GM23338 (cell line): Measurements from ENCODE around the gene FKBP2. TPM values are rescaled to one million over a fixed set of nuclear protein-coding genes. Genes with fewer than 3 reads are reported as not detected.

ENCODE experiments used
- ATAC-seq: fragments of 200-7000 bp; cut with Tn5 transposase; 3 replicates; pipeline ENCODE4 v1.9.1; 2020
- DNase-seq: peaks from one replicate; pipeline ENCODE4 v3.0.0-alpha.2; 2015; ENCODE audit warnings: low spot score
- H2AFZ ChIP-seq: fragments of 200-600 bp; sonication (generic); 2 replicates; pipeline ENCODE4 v1.8.0; 2016; ENCODE audit warnings: antibody characterized with exemption, mild to moderate bottlenecking, moderate library complexity
- H3F3A ChIP-seq: fragments of 200-600 bp; sonication (generic); replicated peaks from 2 replicates; pipeline ENCODE4 v1.8.0; 2017; ENCODE audit warnings: antibody characterized with exemption, mixed run types, low read depth
- H3K27ac ChIP-seq: fragments of 200-600 bp; sonication (generic); 2 replicates; pipeline ENCODE4 v1.6.1; 2016; ENCODE audit warnings: low read depth
- H3K27me3 ChIP-seq: fragments of 200-600 bp; sonication (generic); 2 replicates; pipeline ENCODE4 v1.8.0; 2016; ENCODE audit warnings: mild to moderate bottlenecking, mixed run types, moderate library complexity; ENCODE audit not compliant: insufficient read depth
- H3K36me3 ChIP-seq: fragments of 200-600 bp; sonication (generic); 2 replicates; pipeline ENCODE4 v1.8.0; 2016; ENCODE audit warnings: mild to moderate bottlenecking; ENCODE audit not compliant: insufficient read depth
- H3K4me1 ChIP-seq: fragments of 200-600 bp; sonication (generic); 2 replicates; pipeline ENCODE4 v1.8.0; 2016; ENCODE audit warnings: mild to moderate bottlenecking, moderate library complexity; ENCODE audit not compliant: insufficient read depth
- H3K4me2 ChIP-seq: fragments of 200-600 bp; sonication (generic); 2 replicates; pipeline ENCODE4 v1.7.1; 2017; ENCODE audit warnings: mixed run types
- H3K4me3 ChIP-seq: fragments of 200-600 bp; sonication (generic); 2 replicates; pipeline ENCODE4 v1.6.1; 2016; ENCODE audit warnings: mixed run types
- H3K79me2 ChIP-seq: fragments of 200-600 bp; sonication (generic); replicated peaks from 2 replicates; pipeline ENCODE4 v1.8.0; 2017; ENCODE audit warnings: mild to moderate bottlenecking; ENCODE audit not compliant: insufficient read depth
- H3K9me2 ChIP-seq: fragments of 200-600 bp; sonication (generic); 2 replicates; pipeline ENCODE4 v1.8.0; 2017; ENCODE audit not compliant: insufficient read depth
- H4K20me1 ChIP-seq: fragments of 200-600 bp; sonication (generic); replicated peaks from 2 replicates; pipeline ENCODE4 v1.8.0; 2017; ENCODE audit warnings: mild to moderate bottlenecking; ENCODE audit not compliant: insufficient read depth
- H3K27ac Mint-ChIP-seq: 2 replicates; pipeline ENCODE4 v1.8.0; 2020; ENCODE audit warnings: inconsistent platforms, mild to moderate bottlenecking, moderate library complexity, mixed read lengths
- H3K27me3 Mint-ChIP-seq: 3 replicates; pipeline ENCODE4 v1.8.0; 2022; ENCODE audit warnings: low read depth, mild to moderate bottlenecking, moderate library complexity, mixed read lengths, inconsistent platforms; ENCODE audit not compliant: insufficient read depth, poor library complexity
- H3K36me3 Mint-ChIP-seq: 3 replicates; pipeline ENCODE4 v1.8.0; 2021; ENCODE audit warnings: low read depth, mild to moderate bottlenecking, inconsistent platforms, moderate library complexity, mixed read lengths
- H3K4me1 Mint-ChIP-seq: 3 replicates; pipeline ENCODE4 v1.8.0; 2020; ENCODE audit warnings: mild to moderate bottlenecking, inconsistent platforms, mixed read lengths
- H3K4me3 Mint-ChIP-seq: 3 replicates; pipeline ENCODE4 v1.8.0; 2021; ENCODE audit warnings: moderate library complexity, mild to moderate bottlenecking, inconsistent platforms, mixed read lengths
- H3K9me3 Mint-ChIP-seq: 3 replicates; pipeline ENCODE4 v1.8.0; 2020; ENCODE audit warnings: moderate library complexity, mild to moderate bottlenecking, inconsistent platforms, mixed read lengths
- CREB1 ChIP-seq: fragments of 250-450 bp; sonication (Bioruptor Pico); IDR thresholded peaks from 2 replicates; pipeline ENCODE4 v1.5.0; 2020; ENCODE audit warnings: low read depth, mild to moderate bottlenecking, moderate library complexity
- STAT1 ChIP-seq: IDR thresholded peaks from one replicate; pipeline ENCODE4 v1.6.1; 2016; ENCODE audit warnings: antibody characterized with exemption; ENCODE audit not compliant: unreplicated experiment
- ZNF114 ChIP-seq: fragments of 250-450 bp; sonication (Bioruptor Pico); IDR thresholded peaks from 2 replicates; pipeline ENCODE4 v1.5.0; 2020; ENCODE audit warnings: mild to moderate bottlenecking, moderate library complexity
- polyA plus RNA-seq: library from polyadenylated mRNA; unstranded; fragments of >200 nt; fragmentation: Nextera tagmentation; extraction: Ambion mirVana; gene quantifications from 2 replicates; pipeline ENCODE4 v1.2.1, GENCODE V29; 2016
- total RNA-seq: library from RNA; depleted of rRNA; stranded (reverse); fragments of >200 nt; shearing (Covaris generic); gene quantifications from 2 replicates; pipeline ENCODE4 v1.2.3, GENCODE V29; 2014
- TF ChIP-seq, protein P1 (sequence below): fragments of 250-450 bp; sonication (Bioruptor Pico); IDR thresholded peaks from 2 replicates; pipeline ENCODE4 v1.5.0; 2020; ENCODE audit warnings: mild to moderate bottlenecking, moderate library complexity
- TF ChIP-seq, protein P2 (sequence below): IDR thresholded peaks from one replicate; pipeline ENCODE4 v1.6.1; 2018; ENCODE audit warnings: antibody characterized with exemption; ENCODE audit not compliant: unreplicated experiment
- TF ChIP-seq, protein P3 (sequence below), 2 experiments: fragments of 200-600 bp in 1 of 2; sonication (generic) in 1 of 2; conservative IDR thresholded peaks; 2 replicates each; pipeline versions ENCODE4 v1.5.1 to v1.6.1; 2016 to 2017; ENCODE audit warnings: antibody characterized with exemption in 2 of 2, low read depth in 2 of 2, mild to moderate bottlenecking in 2 of 2, moderate library complexity in 1 of 2

Gene FKBP2
- total and polyA plus RNA-seq, 2 experiments from 2014 or later = 31.4 to 201 TPM

DNA sequence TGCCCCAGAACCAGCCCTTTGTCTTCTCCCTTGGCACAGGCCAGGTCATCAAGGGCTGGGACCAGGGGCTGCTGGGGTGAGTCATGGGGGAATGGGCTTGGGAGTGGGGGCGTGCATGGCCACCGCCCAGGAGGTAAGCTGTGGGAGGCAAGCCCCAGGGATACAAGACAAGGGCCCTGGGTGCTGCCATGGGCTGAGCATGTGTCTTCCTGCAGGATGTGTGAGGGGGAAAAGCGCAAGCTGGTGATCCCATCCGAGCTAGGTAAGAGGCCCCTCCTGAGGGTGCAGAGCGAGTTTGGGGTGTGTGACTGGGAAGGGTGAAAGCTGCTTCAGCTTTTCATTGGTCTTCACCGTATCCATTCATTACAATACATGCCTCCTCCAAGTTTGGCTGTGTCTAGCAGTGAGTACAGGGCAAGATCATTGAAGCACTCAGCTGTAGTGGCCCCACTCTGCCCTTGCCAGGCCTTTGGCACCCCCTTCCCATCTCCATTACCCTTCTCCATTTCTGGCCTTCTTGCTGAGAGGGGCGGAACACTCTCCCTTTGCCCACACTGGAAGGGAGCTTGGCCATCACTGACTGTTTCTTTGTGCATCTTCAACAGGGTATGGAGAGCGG lies 2.5 kb downstream of the FKBP2 start (continued):
- TF ChIP-seq, protein P1, sequence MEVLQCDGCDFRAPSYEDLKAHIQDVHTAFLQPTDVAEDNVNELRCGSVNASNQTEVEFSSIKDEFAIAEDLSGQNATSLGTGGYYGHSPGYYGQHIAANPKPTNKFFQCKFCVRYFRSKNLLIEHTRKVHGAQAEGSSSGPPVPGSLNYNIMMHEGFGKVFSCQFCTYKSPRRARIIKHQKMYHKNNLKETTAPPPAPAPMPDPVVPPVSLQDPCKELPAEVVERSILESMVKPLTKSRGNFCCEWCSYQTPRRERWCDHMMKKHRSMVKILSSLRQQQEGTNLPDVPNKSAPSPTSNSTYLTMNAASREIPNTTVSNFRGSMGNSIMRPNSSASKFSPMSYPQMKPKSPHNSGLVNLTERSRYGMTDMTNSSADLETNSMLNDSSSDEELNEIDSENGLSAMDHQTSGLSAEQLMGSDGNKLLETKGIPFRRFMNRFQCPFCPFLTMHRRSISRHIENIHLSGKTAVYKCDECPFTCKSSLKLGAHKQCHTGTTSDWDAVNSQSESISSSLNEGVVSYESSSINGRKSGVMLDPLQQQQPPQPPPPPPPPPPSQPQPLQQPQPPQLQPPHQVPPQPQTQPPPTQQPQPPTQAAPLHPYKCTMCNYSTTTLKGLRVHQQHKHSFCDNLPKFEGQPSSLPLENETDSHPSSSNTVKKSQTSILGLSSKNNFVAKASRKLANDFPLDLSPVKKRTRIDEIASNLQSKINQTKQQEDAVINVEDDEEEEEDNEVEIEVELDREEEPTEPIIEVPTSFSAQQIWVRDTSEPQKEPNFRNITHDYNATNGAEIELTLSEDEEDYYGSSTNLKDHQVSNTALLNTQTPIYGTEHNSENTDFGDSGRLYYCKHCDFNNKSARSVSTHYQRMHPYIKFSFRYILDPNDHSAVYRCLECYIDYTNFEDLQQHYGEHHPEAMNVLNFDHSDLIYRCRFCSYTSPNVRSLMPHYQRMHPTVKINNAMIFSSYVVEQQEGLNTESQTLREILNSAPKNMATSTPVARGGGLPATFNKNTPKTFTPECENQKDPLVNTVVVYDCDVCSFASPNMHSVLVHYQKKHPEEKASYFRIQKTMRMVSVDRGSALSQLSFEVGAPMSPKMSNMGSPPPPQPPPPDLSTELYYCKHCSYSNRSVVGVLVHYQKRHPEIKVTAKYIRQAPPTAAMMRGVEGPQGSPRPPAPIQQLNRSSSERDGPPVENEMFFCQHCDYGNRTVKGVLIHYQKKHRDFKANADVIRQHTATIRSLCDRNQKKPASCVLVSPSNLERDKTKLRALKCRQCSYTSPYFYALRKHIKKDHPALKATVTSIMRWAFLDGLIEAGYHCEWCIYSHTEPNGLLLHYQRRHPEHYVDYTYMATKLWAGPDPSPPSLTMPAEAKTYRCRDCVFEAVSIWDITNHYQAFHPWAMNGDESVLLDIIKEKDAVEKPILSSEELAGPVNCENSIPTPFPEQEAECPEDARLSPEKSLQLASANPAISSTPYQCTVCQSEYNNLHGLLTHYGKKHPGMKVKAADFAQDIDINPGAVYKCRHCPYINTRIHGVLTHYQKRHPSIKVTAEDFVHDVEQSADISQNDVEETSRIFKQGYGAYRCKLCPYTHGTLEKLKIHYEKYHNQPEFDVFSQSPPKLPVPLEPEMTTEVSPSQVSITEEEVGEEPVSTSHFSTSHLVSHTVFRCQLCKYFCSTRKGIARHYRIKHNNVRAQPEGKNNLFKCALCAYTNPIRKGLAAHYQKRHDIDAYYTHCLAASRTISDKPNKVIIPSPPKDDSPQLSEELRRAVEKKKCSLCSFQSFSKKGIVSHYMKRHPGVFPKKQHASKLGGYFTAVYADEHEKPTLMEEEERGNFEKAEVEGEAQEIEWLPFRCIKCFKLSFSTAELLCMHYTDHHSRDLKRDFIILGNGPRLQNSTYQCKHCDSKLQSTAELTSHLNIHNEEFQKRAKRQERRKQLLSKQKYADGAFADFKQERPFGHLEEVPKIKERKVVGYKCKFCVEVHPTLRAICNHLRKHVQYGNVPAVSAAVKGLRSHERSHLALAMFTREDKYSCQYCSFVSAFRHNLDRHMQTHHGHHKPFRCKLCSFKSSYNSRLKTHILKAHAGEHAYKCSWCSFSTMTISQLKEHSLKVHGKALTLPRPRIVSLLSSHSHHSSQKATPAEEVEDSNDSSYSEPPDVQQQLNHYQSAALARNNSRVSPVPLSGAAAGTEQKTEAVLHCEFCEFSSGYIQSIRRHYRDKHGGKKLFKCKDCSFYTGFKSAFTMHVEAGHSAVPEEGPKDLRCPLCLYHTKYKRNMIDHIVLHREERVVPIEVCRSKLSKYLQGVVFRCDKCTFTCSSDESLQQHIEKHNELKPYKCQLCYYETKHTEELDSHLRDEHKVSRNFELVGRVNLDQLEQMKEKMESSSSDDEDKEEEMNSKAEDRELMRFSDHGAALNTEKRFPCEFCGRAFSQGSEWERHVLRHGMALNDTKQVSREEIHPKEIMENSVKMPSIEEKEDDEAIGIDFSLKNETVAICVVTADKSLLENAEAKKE (CRISPR knock-in tag) = no peak

DNA sequence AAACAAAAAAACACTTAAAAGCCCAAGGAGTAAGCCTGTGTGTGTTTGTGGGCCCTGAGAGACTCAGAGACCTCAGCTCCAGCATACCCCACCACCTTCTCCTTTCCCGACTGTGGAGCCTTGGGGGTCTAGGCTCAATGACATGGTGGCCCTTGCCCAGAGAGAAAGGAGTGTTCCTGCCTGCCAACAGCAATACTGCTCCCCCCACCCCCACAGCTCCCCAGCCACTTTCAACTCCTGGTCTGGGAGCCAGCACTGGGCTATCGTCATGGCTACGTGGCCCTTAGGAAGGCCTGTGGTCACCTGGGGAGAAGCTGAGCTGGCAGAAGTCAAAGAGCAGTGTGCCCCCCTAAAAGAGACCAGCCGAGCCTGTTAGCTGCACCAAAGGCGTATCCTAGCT lies 3.2 kb downstream of the FKBP2 start:
- H3K4me3 ChIP-seq = no peak overlapping the region
- Mint-ChIP-seq H3K9me3 (no peaks in the 10 kb centered on the region), H3K36me3 (peaks cover 17% of the 10 kb centered on the region), H3K27ac (no peak overlapping the region), H3K4me1 (peaks cover 42% of the 10 kb centered on the region), H3K4me3 (peak overlapping the region; percentile 93), H3K27me3 (peaks cover 39% of the 10 kb centered on the region)
- peaks cover 32% of the 10 kb centered on the region for H3K4me1 ChIP-seq
- DNase-seq = no peak
- no peak overlapping the region for H3K27ac ChIP-seq
- ATAC-seq = no peak
- H3K36me3 ChIP-seq = no peaks in the 10 kb centered on the region
- no peaks in the 10 kb centered on the region for H3K9me2 ChIP-seq
- no peaks in the 10 kb centered on the region; the same call in 1 of the 2 replicates for H4K20me1 ChIP-seq
- peaks cover 41% of the 10 kb centered on the region for H3F3A ChIP-seq
- no peaks in the 10 kb centered on the region for H3K27me3 ChIP-seq
- H3K79me2 ChIP-seq = peaks cover 26% of the 10 kb centered on the region
- no peak overlapping the region for H2AFZ ChIP-seq
- TF ChIP-seq, protein P2, sequence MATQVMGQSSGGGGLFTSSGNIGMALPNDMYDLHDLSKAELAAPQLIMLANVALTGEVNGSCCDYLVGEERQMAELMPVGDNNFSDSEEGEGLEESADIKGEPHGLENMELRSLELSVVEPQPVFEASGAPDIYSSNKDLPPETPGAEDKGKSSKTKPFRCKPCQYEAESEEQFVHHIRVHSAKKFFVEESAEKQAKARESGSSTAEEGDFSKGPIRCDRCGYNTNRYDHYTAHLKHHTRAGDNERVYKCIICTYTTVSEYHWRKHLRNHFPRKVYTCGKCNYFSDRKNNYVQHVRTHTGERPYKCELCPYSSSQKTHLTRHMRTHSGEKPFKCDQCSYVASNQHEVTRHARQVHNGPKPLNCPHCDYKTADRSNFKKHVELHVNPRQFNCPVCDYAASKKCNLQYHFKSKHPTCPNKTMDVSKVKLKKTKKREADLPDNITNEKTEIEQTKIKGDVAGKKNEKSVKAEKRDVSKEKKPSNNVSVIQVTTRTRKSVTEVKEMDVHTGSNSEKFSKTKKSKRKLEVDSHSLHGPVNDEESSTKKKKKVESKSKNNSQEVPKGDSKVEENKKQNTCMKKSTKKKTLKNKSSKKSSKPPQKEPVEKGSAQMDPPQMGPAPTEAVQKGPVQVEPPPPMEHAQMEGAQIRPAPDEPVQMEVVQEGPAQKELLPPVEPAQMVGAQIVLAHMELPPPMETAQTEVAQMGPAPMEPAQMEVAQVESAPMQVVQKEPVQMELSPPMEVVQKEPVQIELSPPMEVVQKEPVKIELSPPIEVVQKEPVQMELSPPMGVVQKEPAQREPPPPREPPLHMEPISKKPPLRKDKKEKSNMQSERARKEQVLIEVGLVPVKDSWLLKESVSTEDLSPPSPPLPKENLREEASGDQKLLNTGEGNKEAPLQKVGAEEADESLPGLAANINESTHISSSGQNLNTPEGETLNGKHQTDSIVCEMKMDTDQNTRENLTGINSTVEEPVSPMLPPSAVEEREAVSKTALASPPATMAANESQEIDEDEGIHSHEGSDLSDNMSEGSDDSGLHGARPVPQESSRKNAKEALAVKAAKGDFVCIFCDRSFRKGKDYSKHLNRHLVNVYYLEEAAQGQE = no peak
- TF ChIP-seq STAT1 = no peak
- TF ChIP-seq ZNF114 (CRISPR knock-in tag) = no peak
- no peak for TF ChIP-seq CREB1
- TF ChIP-seq, protein P3, sequence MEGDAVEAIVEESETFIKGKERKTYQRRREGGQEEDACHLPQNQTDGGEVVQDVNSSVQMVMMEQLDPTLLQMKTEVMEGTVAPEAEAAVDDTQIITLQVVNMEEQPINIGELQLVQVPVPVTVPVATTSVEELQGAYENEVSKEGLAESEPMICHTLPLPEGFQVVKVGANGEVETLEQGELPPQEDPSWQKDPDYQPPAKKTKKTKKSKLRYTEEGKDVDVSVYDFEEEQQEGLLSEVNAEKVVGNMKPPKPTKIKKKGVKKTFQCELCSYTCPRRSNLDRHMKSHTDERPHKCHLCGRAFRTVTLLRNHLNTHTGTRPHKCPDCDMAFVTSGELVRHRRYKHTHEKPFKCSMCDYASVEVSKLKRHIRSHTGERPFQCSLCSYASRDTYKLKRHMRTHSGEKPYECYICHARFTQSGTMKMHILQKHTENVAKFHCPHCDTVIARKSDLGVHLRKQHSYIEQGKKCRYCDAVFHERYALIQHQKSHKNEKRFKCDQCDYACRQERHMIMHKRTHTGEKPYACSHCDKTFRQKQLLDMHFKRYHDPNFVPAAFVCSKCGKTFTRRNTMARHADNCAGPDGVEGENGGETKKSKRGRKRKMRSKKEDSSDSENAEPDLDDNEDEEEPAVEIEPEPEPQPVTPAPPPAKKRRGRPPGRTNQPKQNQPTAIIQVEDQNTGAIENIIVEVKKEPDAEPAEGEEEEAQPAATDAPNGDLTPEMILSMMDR (conservative IDR thresholded peaks at IDR 0.05; ENCODE audit: low read depth in 2 of 2) = no peak
- no peak overlapping the region for H3K4me2 ChIP-seq
